Measurements from ENCODE around the gene MRPS24.

MRPS24 gene

GRCh38 chr7:43877968-43878864 lies 8.9 kb upstream of the MRPS24 start:
- DNase-seq (ENCODE audit: low read depth), result no peak

DNA sequence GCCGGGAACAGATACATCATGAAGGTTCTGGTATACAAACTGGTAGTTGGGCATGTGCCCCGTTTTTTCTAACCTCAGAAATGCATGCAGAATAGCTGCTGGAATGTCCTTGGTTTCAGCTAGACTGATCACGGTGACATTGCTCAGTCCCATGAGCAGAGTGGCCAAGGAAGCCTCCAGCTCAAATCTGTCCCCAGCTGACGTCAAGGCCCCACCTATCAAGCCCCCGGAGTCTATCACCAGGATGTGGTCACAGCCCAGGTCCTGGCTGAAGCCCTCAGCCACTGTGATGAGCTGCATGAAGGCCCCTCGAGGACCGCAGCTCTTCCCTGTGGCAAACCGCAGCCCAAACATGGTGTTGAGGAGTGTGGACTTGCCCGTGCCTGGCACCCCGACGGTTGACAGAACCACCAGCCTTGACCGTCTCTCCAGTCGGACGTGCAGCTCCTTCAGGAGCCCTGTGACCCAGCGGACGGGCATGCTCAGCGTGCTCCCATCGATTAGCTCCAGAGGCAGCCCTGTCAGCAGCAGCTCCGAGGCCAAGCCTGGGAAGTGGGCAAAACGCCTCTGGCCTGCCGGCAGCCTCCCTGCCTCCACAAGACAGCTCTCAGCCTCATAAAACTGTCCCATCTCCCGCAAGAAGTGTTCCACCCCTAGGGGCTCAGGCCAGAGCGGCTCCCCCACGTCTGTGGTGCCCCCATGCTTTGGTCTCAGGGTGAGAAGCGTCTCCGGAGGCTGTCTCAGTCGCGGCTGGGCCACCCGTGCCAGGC lies 7.8 kb upstream of the MRPS24 start:
- DNase-seq (ENCODE audit: low read depth), result no peak

DNA sequence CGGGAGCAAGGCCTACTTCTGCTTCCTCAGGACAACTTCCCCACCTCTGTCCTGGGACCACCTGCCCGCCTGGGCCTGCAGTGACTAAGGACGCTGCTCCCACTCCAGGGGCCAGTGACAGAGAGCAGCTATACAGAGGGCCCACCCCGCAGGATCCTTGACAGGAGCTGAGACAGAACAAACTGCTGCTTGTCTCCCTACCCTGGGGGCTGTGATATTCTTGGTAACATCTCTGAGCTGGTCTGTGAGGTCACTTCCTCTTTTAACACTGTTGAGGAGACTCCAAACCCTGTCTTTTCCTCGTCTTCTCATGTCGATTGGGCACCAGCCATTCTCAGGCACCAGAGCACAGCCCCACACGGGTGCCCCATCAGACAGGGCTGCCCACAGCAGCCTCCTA lies 6.9 kb upstream of the MRPS24 start:
- DNase-seq (ENCODE audit: low read depth), result no peak

DNA sequence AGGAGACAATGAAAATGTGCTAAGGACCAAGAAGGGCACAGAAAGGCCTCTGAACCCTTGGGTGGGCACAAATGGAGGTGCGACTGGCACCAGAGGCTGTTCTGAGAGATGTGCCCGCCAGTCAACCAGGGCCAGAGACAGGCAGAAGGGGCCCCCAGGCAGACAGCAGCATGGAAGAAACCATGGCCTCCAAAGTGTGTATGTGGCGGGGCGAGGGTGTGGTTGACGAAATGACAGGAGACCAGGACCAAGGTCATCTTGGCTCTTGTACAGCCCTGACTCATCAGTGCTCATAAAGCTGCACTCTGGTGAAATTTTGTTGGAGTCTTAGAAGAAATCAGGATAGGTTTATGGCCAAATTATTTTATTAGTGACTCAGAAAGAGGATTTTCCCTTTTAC lies 4.0 kb upstream of the MRPS24 start:
- peak; percentile 47 for DNase-seq (ENCODE audit: low read depth)

GRCh38 chr7:43872406-43873110 lies 3.2 kb upstream of the MRPS24 start:
- peak; percentile 46 for DNase-seq (ENCODE audit: low read depth)

DNA sequence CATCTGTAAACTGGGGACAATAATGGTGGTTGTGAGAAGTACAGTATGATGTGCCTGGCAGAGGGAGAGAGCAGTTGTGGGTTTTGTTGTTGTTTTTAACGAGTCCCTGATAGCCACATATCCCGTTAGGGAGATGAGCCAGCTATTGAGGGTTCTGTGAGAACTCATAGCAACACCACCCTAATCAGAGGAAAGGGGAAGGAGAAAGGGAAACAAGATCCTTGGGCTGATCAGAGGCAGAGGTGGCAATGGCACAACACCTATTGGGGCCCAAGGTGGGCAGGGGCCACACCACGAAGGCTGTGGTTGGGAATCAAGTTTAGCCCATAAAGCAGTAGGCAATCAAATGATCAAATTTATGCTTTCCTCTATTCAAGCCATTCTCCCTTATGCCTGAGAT lies 1.7 kb upstream of the MRPS24 start:
- no peak for DNase-seq (ENCODE audit: low read depth)

- DNase-seq (ENCODE audit: low read depth), result no peak
These were observed 999 bp upstream of the MRPS24 start for GRCh38 chr7:43870316-43870715.

DNA sequence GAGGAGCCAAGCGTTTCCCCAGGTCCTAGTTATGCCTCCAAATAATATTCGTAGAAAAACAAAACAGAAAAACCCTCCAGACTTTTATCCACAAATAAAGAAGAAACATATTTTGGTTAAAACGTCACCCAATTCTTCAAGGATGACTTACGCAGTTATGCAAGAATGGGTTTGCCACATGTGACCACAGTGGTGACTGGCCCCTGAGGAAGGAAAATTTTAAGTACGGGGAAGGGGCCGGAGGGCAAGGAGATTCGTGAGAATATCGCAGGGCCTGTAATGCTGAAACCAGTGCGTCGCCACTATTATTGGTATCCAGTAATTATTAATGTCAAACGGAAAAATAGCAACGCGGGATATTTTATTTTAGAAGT lies 537 bp upstream of the MRPS24 start:
- DNase-seq (ENCODE audit: low read depth), result peak; percentile 70

- DNase-seq (ENCODE audit: low read depth), result no peak
These were observed 674 bp downstream of the MRPS24 start for GRCh38 chr7:43868681-43869005.

- no peak for DNase-seq (ENCODE audit: low read depth)
These were observed 1.1 kb downstream of the MRPS24 start for GRCh38 chr7:43868181-43868580.

DNA sequence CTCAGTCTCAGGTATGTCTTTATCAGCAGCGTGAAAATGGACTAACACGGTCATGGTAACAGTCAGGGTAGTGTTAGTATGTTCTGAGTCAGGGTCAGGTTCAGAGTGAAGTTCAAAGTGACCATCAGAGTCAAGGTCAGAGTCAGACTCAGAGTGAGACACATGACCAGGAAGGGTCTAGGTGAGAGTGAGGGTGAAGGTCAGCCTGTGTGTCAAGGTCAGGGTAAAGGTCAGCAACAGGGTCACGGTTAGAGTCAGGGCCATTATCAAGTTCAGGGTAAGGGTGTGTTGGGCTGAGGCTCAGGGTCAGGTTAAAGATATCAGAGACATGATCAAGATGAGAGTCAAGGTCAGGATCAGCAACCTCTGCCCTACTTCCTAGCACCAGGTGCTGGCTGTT lies 4.0 kb downstream of the MRPS24 start:
- no peak for DNase-seq (ENCODE audit: low read depth)

GRCh38 chr7:43864126-43864525 lies 5.2 kb downstream of the MRPS24 start:
- DNase-seq (ENCODE audit: low read depth), result no peak

GRCh38 chr7:43856996-43857395 lies 12.3 kb downstream of the MRPS24 start:
- DNase-seq (ENCODE audit: low read depth), result no peak

- DNase-seq (ENCODE audit: low read depth), result no peak
These were observed 13.0 kb downstream of the MRPS24 start for GRCh38 chr7:43856316-43856715.

- no peak for DNase-seq (ENCODE audit: low read depth)
These were observed 14.1 kb downstream of the MRPS24 start for GRCh38 chr7:43855176-43855575.

GRCh38 chr7:43851805-43852204 lies 17.5 kb downstream of the MRPS24 start:
- no peak for DNase-seq (ENCODE audit: low read depth)

DNA sequence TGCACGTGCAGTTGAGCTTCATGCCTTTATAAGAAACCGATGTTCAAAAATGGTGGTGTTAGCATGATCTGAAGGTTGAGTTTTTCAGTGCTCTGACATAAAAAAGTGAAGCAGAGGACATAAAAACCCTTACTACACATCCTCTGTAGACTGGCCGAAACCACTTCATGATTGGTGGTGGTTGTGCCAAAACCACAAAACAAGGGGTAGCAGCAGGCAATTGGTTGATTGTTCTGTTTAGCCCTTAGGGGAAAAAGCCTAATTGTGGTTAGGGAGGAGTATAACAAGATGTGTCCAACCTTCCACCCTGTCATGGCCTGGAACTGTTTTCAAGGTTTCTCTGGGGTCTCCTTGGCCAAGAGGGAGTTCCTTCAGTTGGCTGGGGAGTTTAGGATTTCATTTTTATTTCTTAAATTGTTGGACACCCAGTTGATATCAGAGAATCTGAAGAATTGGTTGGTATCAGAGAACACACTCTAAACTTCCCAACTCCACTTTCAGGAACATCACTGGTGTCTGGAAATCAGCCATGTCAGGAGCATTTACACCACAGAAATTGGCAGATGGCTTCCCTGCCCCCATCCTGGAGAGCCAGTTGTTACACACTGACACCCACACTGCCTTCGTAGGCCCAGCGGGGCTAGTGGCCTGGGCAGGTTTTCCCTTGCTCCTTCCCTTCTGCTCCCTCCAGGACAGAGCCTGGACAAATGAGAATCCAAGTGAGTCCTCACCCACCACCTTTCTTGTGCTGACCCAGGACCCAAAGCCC lies 18.8 kb downstream of the MRPS24 start:
- no peak for DNase-seq (ENCODE audit: low read depth)

GRCh38 chr7:43849047-43849446 lies 20.3 kb downstream of the MRPS24 start:
- DNase-seq (ENCODE audit: low read depth), result no peak

- no peak for DNase-seq (ENCODE audit: low read depth)
These were observed 21.8 kb downstream of the MRPS24 start for GRCh38 chr7:43847496-43847895.

- no peak for DNase-seq (ENCODE audit: low read depth)
These were observed 24.7 kb downstream of the MRPS24 start for GRCh38 chr7:43844662-43845061.

- no peak for DNase-seq (ENCODE audit: low read depth)
These were observed 25.1 kb downstream of the MRPS24 start for GRCh38 chr7:43844257-43844656.

DNA sequence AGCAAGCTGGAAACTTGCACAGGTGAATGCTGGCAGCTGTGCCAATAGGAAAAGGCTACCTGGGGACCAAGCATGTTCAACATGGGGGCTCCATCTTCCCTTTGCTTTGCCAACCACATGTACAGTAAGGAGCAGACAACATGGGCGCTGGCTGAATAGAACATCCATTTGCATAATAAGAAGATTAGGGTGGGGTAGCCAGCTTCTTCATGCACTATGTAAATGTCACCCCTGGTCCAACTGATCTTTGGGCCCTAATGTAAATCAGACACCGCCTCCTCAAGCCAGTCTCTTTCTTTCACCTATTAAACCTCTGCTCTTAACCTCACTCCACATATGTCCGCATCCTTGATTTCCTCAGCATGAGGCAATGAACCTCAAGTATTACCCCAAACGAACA lies 26.0 kb downstream of the MRPS24 start:
- DNase-seq (ENCODE audit: low read depth), result no peak

All from HS-27A (cell line).